DMS153 treated with DMSO at 0.1 percent for 48 hours (cell line): ENCODE results near the gene PITPNB.
A peak's percentile ranks its signal among the peaks of the same experiment; 100 is the strongest.

Source experiments
- DNase-seq: peaks from one replicate; lab custom pipeline; 2025; ENCODE audit not compliant: unreplicated experiment; lab: John Stamatoyannopoulos, UW

PITPNB gene

DNA sequence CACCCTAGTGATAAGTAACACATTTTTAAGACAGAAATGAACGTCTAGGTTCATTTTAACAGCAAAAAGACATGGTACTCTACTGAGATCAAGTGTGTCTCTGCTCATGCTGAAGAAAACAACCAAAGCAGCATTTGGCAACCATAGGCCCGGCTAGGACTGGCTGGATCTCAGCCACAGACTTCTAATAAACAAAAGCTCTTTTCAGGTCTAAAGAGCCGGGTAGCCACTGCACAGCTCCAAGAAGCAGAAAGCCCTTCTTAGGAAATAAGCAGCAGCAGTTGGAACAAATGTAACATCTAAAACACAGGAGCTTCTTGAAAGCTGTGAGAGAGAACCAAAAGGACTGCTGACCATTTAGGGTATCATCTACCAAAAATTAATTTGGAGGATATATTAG lies 37.6 kb downstream of the PITPNB start:
- no peak for DNase-seq

DNA sequence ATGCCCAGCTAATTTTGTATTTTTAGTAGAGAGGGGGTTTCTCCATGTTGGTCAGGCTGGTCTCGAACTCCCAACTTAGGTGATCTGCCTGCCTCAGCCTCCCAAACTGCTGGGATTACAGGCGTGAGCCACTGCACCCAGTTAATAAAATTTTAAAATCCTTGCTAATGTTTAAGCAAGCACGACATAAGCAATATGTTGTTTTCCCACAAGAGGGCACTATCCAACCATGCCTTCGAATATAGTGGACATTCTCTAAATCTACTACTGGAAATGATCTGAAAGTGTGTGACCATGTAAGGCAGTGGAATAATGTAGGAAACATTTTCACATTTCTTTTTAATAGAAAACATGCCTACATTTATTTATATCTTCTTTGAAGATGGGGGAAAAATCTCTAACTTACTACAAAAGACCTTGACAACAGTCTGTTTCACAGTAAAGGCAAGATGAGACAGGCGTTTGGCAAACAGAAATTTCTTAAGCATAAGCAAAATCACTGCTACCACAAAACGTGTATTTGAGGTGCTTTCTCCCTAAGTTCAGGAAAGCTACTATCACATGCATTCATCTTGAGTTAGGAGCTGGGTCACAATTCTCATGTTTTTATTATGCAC lies 38.2 kb downstream of the PITPNB start:
- peak; percentile 50 for DNase-seq

DNA sequence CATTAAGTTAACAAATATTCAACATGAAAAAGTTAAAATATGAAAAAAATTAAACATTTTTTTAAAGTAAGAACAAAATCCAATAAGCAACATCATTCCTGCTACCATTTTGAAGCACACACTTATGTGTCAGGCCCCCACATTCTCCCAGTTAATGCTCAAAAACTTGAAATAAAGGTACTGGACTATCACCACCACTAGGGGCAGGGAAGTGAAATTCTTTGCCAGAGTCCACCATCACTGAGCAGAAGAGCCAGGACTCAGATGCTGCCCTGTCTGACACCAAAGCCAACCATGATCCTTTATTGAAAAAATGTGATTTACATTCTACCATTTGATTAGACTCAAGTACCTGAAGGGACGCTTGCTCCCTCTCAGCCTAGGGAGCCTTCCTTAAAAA lies 39.1 kb downstream of the PITPNB start:
- no peak for DNase-seq

DNA sequence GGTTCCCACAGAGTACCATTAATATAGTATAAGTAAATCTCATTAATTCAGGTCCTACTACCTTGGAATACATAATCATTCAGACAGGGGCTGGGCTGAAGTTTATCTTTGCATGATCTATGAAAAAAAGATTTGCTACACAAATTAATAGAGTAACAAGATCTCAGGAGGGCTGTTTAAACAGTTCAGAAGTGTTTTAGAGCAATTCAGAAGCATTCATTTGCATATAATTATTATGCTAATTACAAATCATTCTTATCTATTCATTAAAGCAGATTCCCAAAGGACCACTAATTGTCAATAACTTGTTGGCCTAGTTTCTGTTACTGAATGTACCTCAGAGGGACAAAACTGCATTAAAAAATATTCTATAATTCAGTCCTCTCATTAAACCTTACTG lies 40.5 kb downstream of the PITPNB start:
- no peak for DNase-seq

DNA sequence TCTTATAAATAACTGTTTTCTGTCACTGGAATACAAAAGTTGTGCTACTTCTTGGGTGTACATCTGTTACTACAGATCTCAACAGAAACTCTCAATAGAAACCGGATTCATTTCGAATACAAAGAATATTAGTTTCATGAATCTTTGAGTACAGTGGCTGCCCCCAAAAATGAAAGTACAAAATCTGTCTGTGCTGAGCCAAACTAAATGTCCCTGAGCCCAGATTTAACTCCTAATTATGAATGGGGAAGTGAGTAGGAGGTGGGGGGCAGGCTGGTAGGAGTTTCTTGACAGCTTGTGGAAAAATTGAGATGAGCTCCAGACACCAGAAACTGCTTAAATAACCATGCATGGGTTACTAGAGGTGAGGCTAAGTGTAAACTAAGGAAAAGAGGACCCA lies 41.6 kb downstream of the PITPNB start:
- no peak for DNase-seq

DNA sequence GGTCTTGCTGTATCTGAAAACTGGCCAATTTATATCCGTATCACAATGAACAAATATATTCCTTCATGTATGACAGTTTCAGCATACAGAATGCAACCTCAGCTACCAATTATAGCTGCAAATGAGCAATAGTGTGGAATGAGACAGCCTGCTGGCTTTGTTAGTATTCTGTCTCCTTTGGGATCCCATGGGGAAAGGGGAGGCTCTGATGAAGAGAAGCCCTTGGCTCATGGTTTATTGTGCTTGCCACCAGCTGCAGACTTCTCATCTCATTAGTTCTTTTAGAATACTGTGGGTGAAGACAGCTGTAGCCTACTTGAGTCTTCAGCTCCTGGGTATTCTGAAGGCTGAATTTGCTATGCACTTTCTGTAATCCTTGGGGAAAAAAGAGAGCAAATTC lies 42.4 kb downstream of the PITPNB start:
- DNase-seq, result peak; percentile 25

DNA sequence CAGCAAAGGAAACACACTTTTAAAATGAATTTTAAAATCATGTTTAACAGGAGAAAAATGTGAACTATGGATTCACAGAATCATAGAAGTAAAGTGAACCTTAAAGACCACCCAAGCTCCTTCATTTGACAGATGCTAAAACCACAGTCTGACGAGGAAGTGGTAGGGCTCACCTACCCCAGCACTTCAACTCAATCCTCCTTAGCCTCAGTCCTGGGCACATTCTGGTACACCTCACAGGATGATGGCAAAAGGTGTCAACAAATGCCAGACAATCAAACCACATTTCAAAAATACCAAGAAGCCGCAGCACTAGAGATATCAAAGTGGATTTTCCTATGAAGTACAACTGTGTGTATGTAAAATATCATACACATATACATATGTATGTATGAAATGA lies 43.1 kb downstream of the PITPNB start:
- no peak for DNase-seq

DNA sequence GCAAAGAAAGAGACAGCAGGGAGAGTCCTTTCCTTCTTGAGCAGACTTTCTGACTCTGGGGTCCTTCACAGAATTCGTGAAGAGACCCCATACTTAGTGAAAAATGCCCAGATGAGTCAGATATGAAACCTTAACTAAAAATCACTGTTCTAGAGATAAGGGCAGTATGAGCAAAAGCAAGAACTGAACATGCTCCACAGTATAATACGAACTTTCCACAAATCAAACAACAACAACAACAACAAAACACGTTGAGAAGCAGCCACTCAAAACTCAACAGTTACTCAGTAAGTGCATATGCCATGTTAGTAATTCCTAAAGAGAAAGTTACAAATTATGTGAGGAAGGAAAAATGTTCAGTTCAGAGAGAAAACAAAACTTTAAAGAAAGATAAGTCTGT lies 44.3 kb downstream of the PITPNB start:
- no peak for DNase-seq

DNA sequence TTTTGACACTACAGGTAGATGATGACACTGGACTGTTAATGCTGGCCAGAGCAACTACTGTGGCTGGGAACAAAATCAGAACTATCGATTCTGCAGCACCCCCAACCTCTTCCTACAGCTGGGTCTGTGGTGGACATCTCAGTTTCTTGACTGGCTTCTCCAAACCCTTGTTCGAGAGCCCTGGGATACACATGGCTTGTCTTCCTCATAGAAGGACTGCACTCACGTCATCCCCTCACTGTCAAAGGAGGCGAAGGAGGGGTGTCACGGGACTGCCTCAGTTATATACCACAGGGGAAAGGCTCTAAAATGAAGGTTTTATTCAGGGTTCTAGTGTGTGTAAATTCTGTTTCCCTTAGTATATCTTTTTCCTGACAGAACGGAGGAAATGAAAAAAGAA lies 44.9 kb downstream of the PITPNB start:
- no peak for DNase-seq

DNA sequence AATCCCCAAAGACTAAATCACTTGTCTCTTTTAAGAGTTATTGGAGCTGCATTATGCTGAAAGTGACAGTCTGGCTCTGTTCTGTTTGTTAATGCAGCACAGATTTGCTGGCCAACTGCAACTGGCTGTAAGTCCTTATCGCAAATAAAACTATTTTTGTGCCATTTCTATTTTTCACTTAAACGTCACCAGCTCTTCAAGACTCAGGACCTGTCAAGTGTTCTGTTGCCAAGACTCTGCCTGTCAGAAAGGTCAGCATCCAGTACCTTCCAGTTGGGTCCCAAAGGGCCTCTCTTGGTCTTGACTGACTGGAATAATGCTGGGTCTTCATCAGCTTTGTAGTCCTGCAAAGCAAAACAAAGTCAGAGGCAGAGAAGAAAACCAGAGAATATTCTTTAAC lies 45.6 kb downstream of the PITPNB start:
- no peak for DNase-seq

DNA sequence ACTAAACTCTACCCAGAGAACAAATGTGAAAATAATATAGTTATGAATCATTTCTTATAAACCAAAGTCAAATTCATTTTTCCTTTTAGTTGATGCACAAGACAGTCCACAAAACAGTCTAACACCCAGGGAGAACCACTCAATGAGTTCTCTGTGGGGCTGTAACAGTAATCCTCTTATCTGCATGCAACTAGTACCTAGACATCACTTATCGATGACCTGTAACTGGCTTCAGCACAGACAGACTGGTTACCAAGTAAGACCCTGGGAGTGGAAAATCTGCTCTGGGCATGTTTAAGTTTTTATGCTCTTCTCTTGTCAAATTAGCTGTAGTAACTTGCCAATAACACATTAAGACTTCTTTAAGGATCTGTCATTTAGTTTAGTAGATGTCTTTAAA lies 46.6 kb downstream of the PITPNB start:
- no peak for DNase-seq

DNA sequence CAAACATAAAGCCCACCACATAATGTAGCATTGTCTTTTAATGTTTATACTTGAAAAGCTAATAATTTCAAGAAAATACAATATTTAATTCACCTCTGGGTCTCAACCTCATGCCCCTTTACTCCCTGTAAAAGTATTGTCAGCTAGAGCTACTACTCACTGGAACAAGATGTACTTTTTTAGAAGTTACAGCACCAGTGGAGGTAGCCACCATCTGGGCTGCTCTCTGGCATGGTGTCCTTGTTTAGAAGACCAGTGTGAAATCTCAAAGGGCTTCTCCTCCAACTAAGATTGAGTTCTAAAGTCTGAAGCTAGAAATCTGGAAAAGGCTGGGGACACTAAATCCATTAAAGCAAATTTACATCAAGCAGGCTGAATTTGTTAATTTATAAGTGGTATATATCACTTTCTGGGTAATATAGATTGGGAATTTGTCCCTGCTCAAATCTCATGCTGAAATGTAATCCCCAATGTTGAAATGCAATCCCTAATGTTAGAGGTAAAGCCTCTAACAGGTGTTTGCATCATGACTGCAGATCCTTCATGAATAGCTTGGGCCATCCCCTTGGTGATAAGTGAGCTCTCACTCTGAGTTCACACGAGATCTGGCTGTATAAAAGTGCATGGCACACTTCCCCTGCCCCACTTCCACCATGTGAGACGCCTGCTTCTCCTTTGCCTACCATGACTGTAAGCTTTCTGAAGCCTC lies 47.6 kb downstream of the PITPNB start:
- DNase-seq, result no peak

DNA sequence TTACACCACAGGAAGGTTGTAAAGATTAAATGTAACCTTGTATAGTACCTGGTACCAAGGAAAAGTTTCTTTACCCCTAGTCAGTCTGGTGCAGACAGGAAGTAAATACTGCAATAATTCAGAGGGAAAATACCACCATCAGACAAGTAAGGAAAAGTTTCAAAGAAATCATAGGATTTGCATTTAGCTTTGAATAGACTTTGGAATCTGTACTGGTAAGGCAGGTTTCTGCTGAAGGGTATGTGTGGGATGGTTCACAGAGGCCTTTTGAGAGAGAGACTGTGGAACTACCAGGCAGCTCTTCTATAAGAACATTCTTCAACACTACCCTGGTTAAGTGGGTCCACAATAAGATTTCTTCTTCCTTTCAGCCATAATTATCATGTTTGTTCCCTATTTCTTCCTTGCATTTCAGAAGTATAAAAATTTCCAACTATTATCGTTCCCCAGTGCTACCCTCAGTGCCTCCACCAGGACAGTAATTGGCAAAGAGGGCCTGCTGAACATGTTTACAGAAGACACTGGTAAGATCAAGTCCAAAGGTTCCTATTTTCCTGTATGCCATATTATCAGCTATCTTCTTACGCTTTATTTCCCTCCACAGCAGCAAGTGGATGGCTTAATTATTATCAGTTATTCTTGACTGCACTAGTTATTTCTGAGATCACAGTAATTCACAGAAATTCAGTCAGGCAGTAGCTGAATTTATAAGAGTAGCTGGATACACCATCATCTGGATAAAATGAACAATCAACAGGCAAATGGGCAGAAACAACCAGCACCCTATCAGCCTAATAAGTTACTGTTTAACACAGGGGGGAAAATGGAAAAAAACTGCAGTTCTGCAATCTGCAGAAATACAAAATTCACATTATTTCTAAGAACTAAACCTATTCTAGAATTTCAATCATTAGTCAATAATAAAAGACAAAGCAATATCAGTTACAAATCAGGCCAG lies 48.5 kb downstream of the PITPNB start:
- DNase-seq, result no peak

DNA sequence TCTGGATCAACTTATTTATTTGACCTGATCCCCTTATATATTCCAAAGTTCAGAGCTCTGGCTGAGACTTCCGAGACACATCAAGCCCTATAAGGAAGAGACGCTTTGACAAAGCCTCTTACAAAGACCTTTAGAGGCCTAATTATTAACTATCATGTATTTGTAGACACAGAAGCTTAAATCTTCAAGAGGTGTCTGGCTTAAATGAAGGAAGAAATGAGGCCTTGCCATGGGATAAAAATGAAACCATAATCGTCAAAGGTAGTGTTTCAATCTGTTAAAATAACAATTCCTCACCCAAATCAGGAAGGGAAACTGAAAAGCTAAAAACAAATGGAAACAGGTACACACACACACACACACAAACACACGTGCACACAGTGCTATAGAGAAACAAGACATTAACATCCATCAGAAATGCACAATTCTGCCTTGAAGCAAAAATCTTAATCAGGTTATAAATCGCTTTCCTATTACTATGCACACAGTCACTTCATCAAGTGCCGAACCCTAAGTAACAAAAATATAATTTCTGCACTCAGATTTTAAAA lies 50.2 kb downstream of the PITPNB start:
- DNase-seq, result no peak

DNA sequence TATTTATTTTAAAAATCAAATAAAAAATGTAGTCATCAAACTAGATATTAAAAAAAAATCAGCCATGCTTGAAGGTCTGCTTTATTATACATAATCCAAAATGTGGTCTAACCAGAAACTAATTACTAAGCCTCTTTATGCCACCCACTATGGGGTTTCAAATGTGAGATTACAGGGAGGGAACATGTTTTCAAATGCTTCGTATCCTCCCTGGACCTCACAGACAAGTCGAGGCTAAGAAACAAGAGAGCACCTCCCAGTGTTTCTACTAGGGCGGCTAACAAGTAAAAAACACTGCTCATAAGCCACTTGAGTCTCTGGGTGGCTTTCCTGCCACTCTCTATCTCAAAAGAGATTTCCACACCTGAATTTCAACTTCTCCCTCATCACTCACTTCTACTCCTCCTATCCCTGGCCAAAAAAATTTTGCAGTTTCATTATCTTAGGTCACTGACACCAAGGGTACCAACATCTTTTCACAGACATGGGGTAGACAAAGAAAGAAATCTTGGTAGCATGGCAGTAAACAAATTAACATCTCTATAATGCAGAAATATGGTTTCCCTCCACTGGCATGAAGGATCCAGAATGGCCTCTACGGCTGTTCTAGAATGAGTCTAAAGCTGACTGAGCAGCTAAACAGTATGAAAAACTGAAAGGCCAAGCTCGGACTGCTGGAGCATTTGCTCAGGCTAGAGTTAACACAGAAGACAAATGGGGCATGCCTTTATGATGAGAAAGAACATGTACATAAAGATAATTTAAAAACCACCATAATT lies 50.9 kb downstream of the PITPNB start:
- DNase-seq, result no peak

DNA sequence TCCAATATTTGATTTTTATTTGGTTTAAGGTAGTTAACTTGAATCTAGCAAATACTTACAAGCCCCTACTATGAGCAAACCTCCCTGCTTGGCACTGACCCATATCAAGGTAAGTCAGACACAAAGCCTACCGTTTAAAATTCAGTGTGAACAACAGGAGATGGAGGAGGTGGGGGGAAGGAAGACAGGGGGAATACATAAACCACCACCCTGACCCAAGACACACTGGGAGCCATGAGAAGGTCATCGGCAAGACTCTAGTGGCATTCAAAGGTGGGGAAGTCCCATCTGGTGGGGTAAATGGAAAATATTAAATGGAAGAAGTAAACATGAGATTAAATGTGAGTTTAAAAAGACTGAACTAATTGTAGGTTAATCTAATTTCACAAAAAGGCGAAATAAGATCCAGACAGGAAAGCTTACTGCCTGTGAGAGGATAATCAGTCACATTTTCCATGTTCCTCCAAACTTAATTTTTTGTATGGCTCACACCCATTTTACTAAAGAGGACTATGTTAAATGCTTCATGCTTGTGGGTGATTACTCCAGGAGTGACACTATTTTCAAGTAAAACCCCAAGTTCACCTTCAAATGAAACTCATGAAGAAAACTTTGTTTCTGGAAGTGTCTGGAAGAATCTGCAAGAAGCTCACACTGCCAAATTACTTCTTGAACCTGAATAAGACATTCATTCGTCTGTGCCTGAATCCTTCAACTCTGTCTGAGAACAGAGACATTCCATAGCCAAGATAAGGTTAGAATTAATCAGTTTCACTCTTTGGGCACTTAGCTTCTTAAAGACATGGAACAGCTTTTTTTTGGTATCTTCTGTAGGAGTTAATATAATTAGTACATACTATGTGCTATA lies 51.7 kb downstream of the PITPNB start:
- DNase-seq, result no peak

DNA sequence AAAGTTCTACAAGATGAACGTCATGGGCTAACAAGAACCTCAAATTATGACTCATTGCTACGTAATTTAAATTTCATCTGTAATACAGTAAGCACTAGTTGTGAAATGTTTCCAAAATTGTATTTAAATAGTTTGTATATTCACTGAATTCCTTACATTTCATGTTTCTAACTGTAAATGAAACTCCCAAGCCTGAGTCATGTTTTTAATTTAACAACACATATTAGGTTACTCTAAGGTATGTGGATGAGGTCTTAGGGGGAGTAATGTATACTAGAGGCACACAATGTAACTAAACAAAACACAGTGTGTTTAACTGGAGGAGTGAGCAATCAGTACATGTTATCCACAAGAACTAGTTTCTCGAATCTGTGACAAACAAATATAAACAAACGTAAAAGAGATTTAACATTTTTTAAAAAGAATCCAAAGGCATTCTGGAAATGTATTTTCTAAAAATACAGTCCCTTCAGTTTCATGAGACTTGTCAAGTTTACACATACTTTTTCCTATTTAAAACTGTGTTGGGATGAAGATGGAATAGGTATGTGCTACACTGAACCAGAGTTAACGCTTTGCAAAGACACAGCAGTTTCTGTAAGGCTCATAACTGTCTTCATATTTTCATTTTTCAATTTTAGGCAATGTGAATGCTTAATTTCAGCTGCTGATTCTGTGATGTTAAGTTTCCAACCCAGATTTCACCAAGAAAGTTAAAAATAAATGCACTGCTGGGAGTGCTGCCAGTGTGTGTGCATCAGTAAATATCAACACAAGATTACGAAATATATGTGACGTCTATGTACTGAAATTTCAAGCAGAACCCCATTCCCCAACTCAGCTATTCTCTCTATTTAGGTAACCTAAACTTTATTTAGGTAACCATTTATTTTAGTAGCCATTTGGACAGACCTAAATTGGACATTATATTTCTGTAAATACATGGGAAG lies 52.6 kb downstream of the PITPNB start:
- DNase-seq, result no peak

DNA sequence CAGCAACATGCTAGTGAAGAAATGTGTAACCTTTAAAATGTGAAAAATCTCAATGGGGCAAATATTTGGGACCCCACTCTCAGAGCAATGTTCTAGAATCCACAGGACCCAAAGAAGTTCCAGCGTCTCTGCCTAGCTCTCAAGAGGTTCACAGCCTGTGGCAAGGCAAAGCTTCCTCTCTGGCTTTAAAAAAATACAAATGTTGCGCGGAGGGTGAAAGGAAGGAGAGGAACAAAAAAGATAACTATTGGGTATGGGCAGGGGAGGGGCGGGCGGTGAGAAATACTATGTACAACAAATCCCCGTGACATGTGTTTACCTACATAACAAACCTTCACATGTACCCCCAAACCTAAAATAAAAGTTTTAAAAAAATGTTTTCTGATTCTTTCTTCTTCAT lies 53.6 kb downstream of the PITPNB start:
- no peak for DNase-seq

DNA sequence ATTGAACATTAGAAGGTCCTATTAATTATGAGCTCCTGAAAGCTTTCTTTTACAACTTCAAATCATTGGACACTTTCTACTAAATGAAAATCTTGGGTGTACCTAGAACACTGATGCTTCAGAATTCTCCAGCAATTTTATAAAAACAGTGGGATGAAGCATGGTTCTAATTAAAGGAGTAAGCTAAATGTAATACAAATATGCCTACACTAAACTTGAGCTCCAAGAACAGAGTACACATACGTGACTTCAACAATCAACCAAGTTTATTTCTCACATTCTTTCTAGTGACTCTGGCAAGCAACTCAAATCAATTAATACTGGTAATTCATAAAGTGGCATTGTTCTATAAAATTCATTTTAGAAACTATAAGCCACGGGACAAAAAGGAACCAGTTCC lies 55.5 kb downstream of the PITPNB start:
- DNase-seq, result no peak
